Breast epithelium (tissue), 4 donors: ENCODE measurements around the gene PBRM1. TPM values are rescaled to one million over a fixed set of nuclear protein-coding genes. Genes with fewer than 3 reads are reported as not detected.

Experiments used
- DNase-seq, 2 donors: peaks; one replicate each; pipeline ENCODE4 v3.0.0-alpha.2; 2019; ENCODE audit warnings: low spot score in 2 of 2
- H3K27ac ChIP-seq, 2 donors: fragments of 200-600 bp; sonication (generic) in 1 of 2; one replicate each; pipeline ENCODE4 v1.5.1; 2016 to 2019; ENCODE audit warnings: mild to moderate bottlenecking in 1 of 2
- H3K27me3 ChIP-seq, 2 donors: fragments of 200-600 bp; sonication (generic) in 1 of 2; one replicate each; pipeline versions ENCODE4 v1.5.1 to v1.6.0; 2017 to 2019; ENCODE audit warnings: control low read depth in 1 of 2, mild to moderate bottlenecking in 1 of 2
- H3K36me3 ChIP-seq: fragments of 200-600 bp; one replicate; pipeline ENCODE4 v1.5.1; 2019
- H3K4me1 ChIP-seq, 2 donors: fragments of 200-600 bp; sonication (generic); one replicate each; pipeline ENCODE4 v1.5.1; 2016 to 2019; ENCODE audit warnings: control low read depth in 1 of 2
- H3K4me3 ChIP-seq, 3 donors: fragments of 200-600 bp; sonication (generic); 1 replicate in 2 of 3; 2 replicates in 1 of 3; pipeline ENCODE4 v1.5.1; 2016 to 2019; ENCODE audit warnings: mild to moderate bottlenecking in 3 of 3, moderate library complexity in 2 of 3
- H3K9me3 ChIP-seq, 2 donors: fragments of 200-600 bp; sonication (generic) in 1 of 2; one replicate each; pipeline ENCODE4 v1.5.1; 2016 to 2019; ENCODE audit warnings: control low read depth in 1 of 2
- POLR2A ChIP-seq: fragments of 450-650 bp; IDR thresholded peaks from one replicate; pipeline ENCODE4 v1.6.1; 2016; ENCODE audit warnings: antibody characterized with exemption, mild to moderate bottlenecking, moderate library complexity
- POLR2AphosphoS5 ChIP-seq, 3 donors: sonication (generic); formaldehyde crosslinking; IDR thresholded peaks; one replicate each; pipeline ENCODE4 v1.6.1; 2017; ENCODE audit warnings: antibody characterized with exemption in 3 of 3
- intact Hi-C: fragments of 100-400 bp; cut with DNase I; formaldehyde crosslinking; loops from one replicate; pipeline ENCODE4 v1.15.1; 2023; ENCODE audit warnings: low total_unique reads
- total RNA-seq, 3 donors: library from RNA; depleted of rRNA; stranded (reverse); fragments of >200 nt; gene quantifications; one replicate each; pipeline ENCODE4 v1.1.0, GENCODE V29; 2016
- TF ChIP-seq, protein P1 (sequence below), 3 donors: fragments of 450-650 bp; IDR thresholded peaks; one replicate each; pipeline ENCODE4 v1.5.1; 2016 to 2017; ENCODE audit warnings: antibody characterized with exemption in 3 of 3, mild to moderate bottlenecking in 3 of 3, moderate library complexity in 3 of 3

The PBRM1 gene
- total RNA-seq, 3 donors from 2014 or later: 81.0 to 98.7 (median 98.6) TPM

DNA sequence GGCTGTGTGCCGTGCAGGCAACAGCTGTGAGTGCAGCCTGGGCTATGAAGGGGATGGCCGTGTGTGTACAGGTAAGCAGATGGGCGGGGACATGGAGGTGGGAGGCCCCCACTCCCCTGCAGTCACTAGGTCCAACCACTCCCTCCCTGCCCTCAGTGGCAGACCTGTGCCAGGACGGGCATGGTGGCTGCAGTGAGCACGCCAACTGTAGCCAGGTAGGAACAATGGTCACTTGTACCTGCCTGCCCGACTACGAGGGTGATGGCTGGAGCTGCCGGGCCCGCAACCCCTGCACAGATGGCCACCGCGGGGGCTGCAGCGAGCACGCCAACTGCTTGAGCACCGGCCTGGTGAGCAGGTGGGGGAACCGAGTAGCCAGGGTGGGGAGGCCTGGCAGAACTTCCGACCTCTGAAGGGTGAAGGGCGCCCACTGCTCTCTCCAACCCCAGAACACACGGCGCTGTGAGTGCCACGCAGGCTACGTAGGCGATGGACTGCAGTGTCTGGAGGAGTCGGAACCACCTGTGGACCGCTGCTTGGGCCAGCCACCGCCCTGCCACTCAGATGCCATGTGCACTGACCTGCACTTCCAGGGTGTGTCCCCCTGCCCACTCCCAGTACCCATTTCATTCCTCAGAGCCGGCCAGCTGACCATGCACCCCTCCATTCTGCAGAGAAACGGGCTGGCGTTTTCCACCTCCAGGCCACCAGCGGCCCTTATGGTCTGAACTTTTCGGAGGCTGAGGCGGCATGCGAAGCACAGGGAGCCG is 163.6 kb downstream of the PBRM1 start:
- intact Hi-C loops: no loop called here
- TF ChIP-seq, protein P1, sequence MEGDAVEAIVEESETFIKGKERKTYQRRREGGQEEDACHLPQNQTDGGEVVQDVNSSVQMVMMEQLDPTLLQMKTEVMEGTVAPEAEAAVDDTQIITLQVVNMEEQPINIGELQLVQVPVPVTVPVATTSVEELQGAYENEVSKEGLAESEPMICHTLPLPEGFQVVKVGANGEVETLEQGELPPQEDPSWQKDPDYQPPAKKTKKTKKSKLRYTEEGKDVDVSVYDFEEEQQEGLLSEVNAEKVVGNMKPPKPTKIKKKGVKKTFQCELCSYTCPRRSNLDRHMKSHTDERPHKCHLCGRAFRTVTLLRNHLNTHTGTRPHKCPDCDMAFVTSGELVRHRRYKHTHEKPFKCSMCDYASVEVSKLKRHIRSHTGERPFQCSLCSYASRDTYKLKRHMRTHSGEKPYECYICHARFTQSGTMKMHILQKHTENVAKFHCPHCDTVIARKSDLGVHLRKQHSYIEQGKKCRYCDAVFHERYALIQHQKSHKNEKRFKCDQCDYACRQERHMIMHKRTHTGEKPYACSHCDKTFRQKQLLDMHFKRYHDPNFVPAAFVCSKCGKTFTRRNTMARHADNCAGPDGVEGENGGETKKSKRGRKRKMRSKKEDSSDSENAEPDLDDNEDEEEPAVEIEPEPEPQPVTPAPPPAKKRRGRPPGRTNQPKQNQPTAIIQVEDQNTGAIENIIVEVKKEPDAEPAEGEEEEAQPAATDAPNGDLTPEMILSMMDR (IDR thresholded peaks at IDR 0.05): no peak
- TF ChIP-seq POLR2AphosphoS5 (IDR thresholded peaks at IDR 0.05) (no peak), POLR2A (no peak)
- DNase-seq: no peak
- peaks cover 3 to 12% of the 10 kb centered on the region in 2 donors for H3K4me1 ChIP-seq
- no peak overlapping the region for H3K27ac ChIP-seq
- H3K36me3 ChIP-seq: no peaks in the 10 kb centered on the region
- H3K4me3 ChIP-seq: no peak overlapping the region
- H3K27me3 ChIP-seq: no peaks in the 10 kb centered on the region
- no peaks in the 10 kb centered on the region for H3K9me3 ChIP-seq

DNA sequence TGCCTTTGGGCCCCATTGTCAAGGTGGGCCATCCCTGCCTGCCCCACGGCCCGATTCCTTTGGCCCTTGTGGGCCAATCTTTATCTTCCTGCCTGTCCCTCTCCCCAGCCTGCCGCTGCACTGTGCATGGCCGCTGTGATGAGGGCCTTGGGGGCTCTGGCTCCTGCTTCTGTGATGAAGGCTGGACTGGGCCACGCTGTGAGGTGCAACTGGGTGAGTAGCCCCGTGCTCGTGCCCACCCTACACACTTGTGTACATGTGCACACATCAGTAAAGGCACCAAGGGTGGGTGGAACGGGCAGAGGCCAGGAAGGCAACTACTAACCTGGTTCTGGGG is 164.3 kb downstream of the PBRM1 start:
- Histone ChIP-seq H3K27ac (no peak overlapping the region), H3K27me3 (no peaks in the 10 kb centered on the region), H3K4me1 (peaks cover 3 to 12% of the 10 kb centered on the region in 2 donors), H3K4me3 (no peak overlapping the region), H3K9me3 (no peaks in the 10 kb centered on the region), H3K36me3 (no peaks in the 10 kb centered on the region)
- no peak for DNase-seq
- TF ChIP-seq POLR2AphosphoS5 (IDR thresholded peaks at IDR 0.05): no peak
- TF ChIP-seq POLR2A: no peak
- TF ChIP-seq, protein P1 (IDR thresholded peaks at IDR 0.05): no peak
- intact Hi-C loops: no loop called here

DNA sequence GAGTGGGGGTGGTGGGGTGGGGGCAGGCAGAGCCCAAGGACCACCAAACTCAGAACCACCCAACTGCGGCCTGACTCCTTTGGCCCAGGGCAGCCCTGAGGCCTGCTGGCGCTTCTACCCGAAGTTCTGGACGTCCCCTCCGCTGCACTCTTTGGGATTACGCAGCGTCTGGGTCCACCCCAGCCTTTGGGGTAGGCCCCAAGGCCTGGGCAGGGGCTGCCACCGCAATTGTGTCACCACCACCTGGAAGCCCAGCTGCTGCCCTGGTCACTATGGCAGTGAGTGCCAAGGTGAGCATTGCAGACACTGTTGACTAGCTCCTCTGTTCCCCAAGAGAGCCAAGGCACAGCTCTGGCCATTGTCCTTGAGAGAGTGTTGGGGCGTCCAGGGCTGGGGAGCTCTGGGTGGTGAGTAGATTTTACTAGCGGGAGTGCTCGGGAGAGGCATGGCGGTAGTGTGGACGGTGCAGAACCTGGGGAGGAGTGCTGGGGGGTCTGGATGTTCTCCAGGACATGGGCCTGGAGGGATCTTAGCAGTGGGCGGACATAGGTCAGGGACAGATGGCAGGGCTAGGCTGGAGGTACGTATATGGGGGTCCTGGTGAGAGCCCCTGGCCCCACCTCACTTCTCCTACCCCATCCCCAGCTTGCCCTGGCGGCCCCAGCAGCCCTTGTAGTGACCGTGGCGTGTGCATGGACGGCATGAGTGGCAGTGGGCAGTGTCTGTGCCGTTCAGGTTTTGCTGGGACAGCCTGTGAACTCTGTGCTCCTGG is 164.8 kb downstream of the PBRM1 start:
- H3K27me3 ChIP-seq: no peaks in the 10 kb centered on the region
- H3K27ac ChIP-seq: no peak overlapping the region
- no peak for DNase-seq
- no peak overlapping the region for H3K4me3 ChIP-seq
- TF ChIP-seq, protein P1 (IDR thresholded peaks at IDR 0.05): no peak
- TF ChIP-seq POLR2AphosphoS5 (IDR thresholded peaks at IDR 0.05): no peak
- TF ChIP-seq POLR2A: no peak
- H3K9me3 ChIP-seq: no peaks in the 10 kb centered on the region
- intact Hi-C loops: no loop called here
- H3K36me3 ChIP-seq: no peaks in the 10 kb centered on the region
- peaks cover 3 to 9% of the 10 kb centered on the region in 2 donors for H3K4me1 ChIP-seq

DNA sequence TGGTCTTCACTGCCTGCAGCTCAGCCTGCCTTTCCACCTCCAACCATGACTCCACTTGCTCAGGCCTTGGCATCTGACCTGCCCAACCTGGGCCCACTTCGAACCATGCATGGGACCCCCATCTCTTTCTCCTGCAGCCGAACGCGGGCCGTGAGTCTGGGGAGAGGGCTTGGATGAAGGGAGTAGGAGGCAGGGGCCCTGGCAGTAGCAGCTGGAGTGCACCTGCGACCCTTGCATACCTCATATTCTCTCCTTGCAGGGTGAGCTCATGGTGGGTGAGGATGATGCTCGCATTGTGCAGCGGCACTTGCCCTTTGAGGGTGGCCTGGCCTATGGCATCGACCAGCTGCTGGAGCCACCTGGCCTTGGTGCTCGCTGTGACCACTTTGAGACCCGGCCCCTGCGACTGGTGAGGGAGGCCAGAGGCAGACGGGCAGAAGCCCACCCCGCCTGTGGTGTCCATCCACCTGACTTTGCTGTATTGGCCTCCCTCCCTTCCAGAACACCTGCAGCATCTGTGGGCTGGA is 165.5 kb downstream of the PBRM1 start:
- intact Hi-C loops: no loop called here
- Histone ChIP-seq H3K4me1 (peaks cover 2 to 3% of the 10 kb centered on the region in 2 donors), H3K4me3 (no peak overlapping the region), H3K27ac (no peak overlapping the region), H3K27me3 (no peaks in the 10 kb centered on the region), H3K36me3 (no peaks in the 10 kb centered on the region), H3K9me3 (no peaks in the 10 kb centered on the region)
- no peak for DNase-seq
- TF ChIP-seq POLR2A (no peak), POLR2AphosphoS5 (IDR thresholded peaks at IDR 0.05) (no peak)
- TF ChIP-seq, protein P1 (IDR thresholded peaks at IDR 0.05): no peak
